K562 (cell line): ENCODE results near the gene SEC61A2. TPM values are rescaled to one million over a fixed set of nuclear protein-coding genes. Genes with fewer than 3 reads are reported as not detected.

ENCODE experiments used
- CBFA2T3 ChIP-seq: fragments of 450-650 bp; IDR thresholded peaks from 2 replicates; pipeline ENCODE4 v1.6.1; 2017
- SRSF3 ChIP-seq: fragments of 200-400 bp; formaldehyde crosslinking; IDR thresholded peaks from 2 replicates; pipeline ENCODE4 v1.6.1; 2016; ENCODE audit warnings: mild to moderate bottlenecking, low read length, moderate library complexity; ENCODE audit not compliant: insufficient read depth
- TFAM ChIP-seq: fragments of 250-450 bp; sonication (Bioruptor Pico); conservative IDR thresholded peaks from 2 replicates; pipeline ENCODE4 v1.5.0; 2021; ENCODE audit warnings: mild to moderate bottlenecking, moderate library complexity
- ZEB2 ChIP-seq: fragments of 450-650 bp; IDR thresholded peaks from 2 replicates; pipeline ENCODE4 v1.6.1; 2016
- ZNF146 ChIP-seq: IDR thresholded peaks from one replicate; pipeline ENCODE4 v1.6.1; 2018; ENCODE audit warnings: missing compliant biosample characterization; ENCODE audit not compliant: unreplicated experiment
- ZNF311 ChIP-seq: fragments of 250-450 bp; sonication (Bioruptor Pico); IDR thresholded peaks from 2 replicates; pipeline ENCODE4 v1.4.0; 2020; ENCODE audit warnings: mild to moderate bottlenecking, moderate library complexity
- ZNF324 ChIP-seq: fragments of 250-450 bp; sonication (Bioruptor Pico); IDR thresholded peaks from 2 replicates; pipeline ENCODE4 v1.4.0; 2020; ENCODE audit warnings: mild to moderate bottlenecking
- ZNF57 ChIP-seq: fragments of 450-650 bp; formaldehyde crosslinking; IDR thresholded peaks from 2 replicates; pipeline ENCODE4 v1.4.0; 2020; ENCODE audit warnings: mild to moderate bottlenecking, moderate library complexity
- polyA plus RNA-seq, 8 experiments: library from polyadenylated mRNA; depleted of rRNA in 4 of 8; stranded (reverse) in 5 of 8; unstranded in 3 of 8; fragments of >200 nt; fragmentation: Nextera tagmentation in 2 of 8; fragmentation: Illumina TruSeq in 1 of 8; extraction: Ambion mirVana in 2 of 8; extraction: Trizol in 1 of 8; gene quantifications; 2 replicates each; pipeline versions ENCODE4 v1.2.1 to v1.2.3, GENCODE V29; 2011 to 2014; ENCODE audit warnings: inconsistent platforms in 1 of 8, missing spikeins in 1 of 8
- total RNA-seq, 7 experiments: library from RNA; depleted of rRNA in 6 of 7; stranded (reverse); fragments of >200 nt in 6 of 7; fragmentation: Illumina TruSeq in 2 of 7; extraction: Trizol in 2 of 7; gene quantifications; 2 replicates each; pipeline versions ENCODE4 v1.2.1 to v1.2.3, GENCODE V29; 2011 to 2021; ENCODE audit warnings: low replicate concordance in 1 of 7
- TF ChIP-seq, protein P1 (sequence below): fragments of 250-450 bp; sonication (Bioruptor Pico); IDR thresholded peaks from 2 replicates; pipeline ENCODE4 v1.5.0; 2021; ENCODE audit warnings: mild to moderate bottlenecking, borderline replicate concordance
- TF ChIP-seq, protein P2 (sequence below): fragments of 200-400 bp; formaldehyde crosslinking; IDR thresholded peaks from 2 replicates; pipeline ENCODE4 v1.6.1; 2017; ENCODE audit warnings: mild to moderate bottlenecking, low read depth, low read length, moderate library complexity

Gene SEC61A2
- total and polyA plus RNA-seq, 9 of the 15 experiments (the other 6 are each of a cell fraction or from before 2014, with no cell fraction given), result 1.2 to 9.7 (median 3.9) TPM

GRCh38 chr10:12201543-12201942 lies 72.1 kb downstream of the SEC61A2 start (continued):
- TF ChIP-seq CBFA2T3, result 0 out of 2 replicates have a peak, but pooled peaks have one; percentile 24
- TF ChIP-seq ZNF311 (CRISPR knock-in tag), result no peak
- no peak for TF ChIP-seq ZNF57 (CRISPR knock-in tag)
- TF ChIP-seq SRSF3, result no peak
- TF ChIP-seq, protein P1, sequence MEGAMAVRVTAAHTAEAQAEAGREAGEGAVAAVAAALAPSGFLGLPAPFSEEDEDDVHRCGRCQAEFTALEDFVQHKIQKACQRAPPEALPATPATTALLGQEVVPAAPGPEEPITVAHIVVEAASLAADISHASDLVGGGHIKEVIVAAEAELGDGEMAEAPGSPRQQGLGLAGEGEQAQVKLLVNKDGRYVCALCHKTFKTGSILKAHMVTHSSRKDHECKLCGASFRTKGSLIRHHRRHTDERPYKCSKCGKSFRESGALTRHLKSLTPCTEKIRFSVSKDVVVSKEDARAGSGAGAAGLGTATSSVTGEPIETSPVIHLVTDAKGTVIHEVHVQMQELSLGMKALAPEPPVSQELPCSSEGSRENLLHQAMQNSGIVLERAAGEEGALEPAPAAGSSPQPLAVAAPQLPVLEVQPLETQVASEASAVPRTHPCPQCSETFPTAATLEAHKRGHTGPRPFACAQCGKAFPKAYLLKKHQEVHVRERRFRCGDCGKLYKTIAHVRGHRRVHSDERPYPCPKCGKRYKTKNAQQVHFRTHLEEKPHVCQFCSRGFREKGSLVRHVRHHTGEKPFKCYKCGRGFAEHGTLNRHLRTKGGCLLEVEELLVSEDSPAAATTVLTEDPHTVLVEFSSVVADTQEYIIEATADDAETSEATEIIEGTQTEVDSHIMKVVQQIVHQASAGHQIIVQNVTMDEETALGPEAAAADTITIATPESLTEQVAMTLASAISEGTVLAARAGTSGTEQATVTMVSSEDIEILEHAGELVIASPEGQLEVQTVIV (CRISPR knock-in tag), result no peak
- TF ChIP-seq, protein P2, sequence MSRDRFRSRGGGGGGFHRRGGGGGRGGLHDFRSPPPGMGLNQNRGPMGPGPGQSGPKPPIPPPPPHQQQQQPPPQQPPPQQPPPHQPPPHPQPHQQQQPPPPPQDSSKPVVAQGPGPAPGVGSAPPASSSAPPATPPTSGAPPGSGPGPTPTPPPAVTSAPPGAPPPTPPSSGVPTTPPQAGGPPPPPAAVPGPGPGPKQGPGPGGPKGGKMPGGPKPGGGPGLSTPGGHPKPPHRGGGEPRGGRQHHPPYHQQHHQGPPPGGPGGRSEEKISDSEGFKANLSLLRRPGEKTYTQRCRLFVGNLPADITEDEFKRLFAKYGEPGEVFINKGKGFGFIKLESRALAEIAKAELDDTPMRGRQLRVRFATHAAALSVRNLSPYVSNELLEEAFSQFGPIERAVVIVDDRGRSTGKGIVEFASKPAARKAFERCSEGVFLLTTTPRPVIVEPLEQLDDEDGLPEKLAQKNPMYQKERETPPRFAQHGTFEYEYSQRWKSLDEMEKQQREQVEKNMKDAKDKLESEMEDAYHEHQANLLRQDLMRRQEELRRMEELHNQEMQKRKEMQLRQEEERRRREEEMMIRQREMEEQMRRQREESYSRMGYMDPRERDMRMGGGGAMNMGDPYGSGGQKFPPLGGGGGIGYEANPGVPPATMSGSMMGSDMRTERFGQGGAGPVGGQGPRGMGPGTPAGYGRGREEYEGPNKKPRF, result no peak
- no peak for TF ChIP-seq ZNF324
- no peak for TF ChIP-seq ZNF146 (CRISPR knock-in tag)
- TF ChIP-seq ZEB2, result no peak
- no peak for TF ChIP-seq TFAM (CRISPR knock-in tag)
